Measurements from ENCODE around the gene MBNL2. TPM values are rescaled to one million over a fixed set of nuclear protein-coding genes. Genes with fewer than 3 reads are reported as not detected.

The MBNL2 gene
- total RNA-seq, 1 experiment from 2014 or later: 0.85 TPM

- TF ChIP-seq ATF2 (CRISPR knock-in tag; IDR thresholded peaks at IDR 0.05; ENCODE audit: borderline replicate concordance, low read depth): no peak
These were observed 215.6 kb downstream of the MBNL2 start (continued) for GRCh38 chr13:97437729-97438128.

- peaks cover 15% of the 10 kb centered on the region for H3K4me1 Mint-ChIP-seq
- ATAC-seq (no peak), DNase-seq (ENCODE audit: low spot score) (no peak)
- H3K27ac Mint-ChIP-seq: no peak overlapping the region
- H3K36me3 Mint-ChIP-seq: 0 out of 2 replicates have a peak, but pooled peaks cover 4% of the 10 kb centered on the region
- TF ChIP-seq ZMAT4 (CRISPR knock-in tag; IDR thresholded peaks at IDR 0.05): no peak
- TF ChIP-seq E2F5 (CRISPR knock-in tag; IDR thresholded peaks at IDR 0.05): no peak
- no peak for TF ChIP-seq ZNF423 (CRISPR knock-in tag; IDR thresholded peaks at IDR 0.05)
- TF ChIP-seq RELA (CRISPR knock-in tag; IDR thresholded peaks at IDR 0.05; ENCODE audit: borderline replicate concordance): no peak
- TF ChIP-seq ZNF396 (CRISPR knock-in tag; IDR thresholded peaks at IDR 0.05; ENCODE audit: borderline replicate concordance): no peak
- TF ChIP-seq ZNF263 (CRISPR knock-in tag; IDR thresholded peaks at IDR 0.05; ENCODE audit: low read depth): no peak
- TF ChIP-seq ZNF416 (CRISPR knock-in tag; IDR thresholded peaks at IDR 0.05): no peak
- TF ChIP-seq ATF3 (CRISPR knock-in tag; conservative IDR thresholded peaks at IDR 0.05): no peak
- no peak for TF ChIP-seq ZNF219 (CRISPR knock-in tag; IDR thresholded peaks at IDR 0.05; ENCODE audit: borderline replicate concordance)
- no peak for TF ChIP-seq TEAD4 (CRISPR knock-in tag; IDR thresholded peaks at IDR 0.05)
- no peak for TF ChIP-seq SMAD4 (CRISPR knock-in tag; IDR thresholded peaks at IDR 0.05)
- no peak for TF ChIP-seq CREB1 (CRISPR knock-in tag; IDR thresholded peaks at IDR 0.05)
- TF ChIP-seq ELF4 (CRISPR knock-in tag; IDR thresholded peaks at IDR 0.05; ENCODE audit: low read depth): no peak
- TF ChIP-seq TCF7 (CRISPR knock-in tag; IDR thresholded peaks at IDR 0.05; ENCODE audit: low read depth): no peak
- TF ChIP-seq PRRX2 (CRISPR knock-in tag; IDR thresholded peaks at IDR 0.05): no peak
- no peak for TF ChIP-seq EMX1 (CRISPR knock-in tag; IDR thresholded peaks at IDR 0.05)
- no peak for TF ChIP-seq FOXJ3 (CRISPR knock-in tag; IDR thresholded peaks at IDR 0.05; ENCODE audit: borderline replicate concordance)
- no peak for TF ChIP-seq OVOL2 (CRISPR knock-in tag; IDR thresholded peaks at IDR 0.05; ENCODE audit: borderline replicate concordance)
- TF ChIP-seq HMGXB4 (CRISPR knock-in tag; IDR thresholded peaks at IDR 0.05): no peak
- no peaks in the 10 kb centered on the region for H3K27me3 Mint-ChIP-seq (ENCODE audit: low read depth)
- no peak overlapping the region for H3K4me3 Mint-ChIP-seq
- CTCF ChIA-PET: no interaction called here
- no peaks in the 10 kb centered on the region for H3K9me3 Mint-ChIP-seq
- POLR2A ChIA-PET: no interaction called here
These were observed 216.9 kb downstream of the MBNL2 start for GRCh38 chr13:97438856-97439595.
